Sigmoid colon (tissue), 4 donors: ENCODE results near the gene ABHD16A.

Experiments used
- EP300 ChIP-seq, 4 donors: sonication (generic); formaldehyde crosslinking; IDR thresholded peaks; one replicate each; pipeline ENCODE4 v1.6.1; 2017; ENCODE audit warnings: antibody characterized with exemption in 4 of 4
- TF ChIP-seq, protein P1 (sequence below), 4 experiments: fragments of 450-650 bp in 3 of 4; fragments of 200-600 bp in 1 of 4; IDR thresholded peaks; one replicate each; pipeline ENCODE4 v1.5.1; 2016 to 2019; ENCODE audit warnings: antibody characterized with exemption in 4 of 4, mild to moderate bottlenecking in 3 of 4, moderate library complexity in 2 of 4

DNA sequence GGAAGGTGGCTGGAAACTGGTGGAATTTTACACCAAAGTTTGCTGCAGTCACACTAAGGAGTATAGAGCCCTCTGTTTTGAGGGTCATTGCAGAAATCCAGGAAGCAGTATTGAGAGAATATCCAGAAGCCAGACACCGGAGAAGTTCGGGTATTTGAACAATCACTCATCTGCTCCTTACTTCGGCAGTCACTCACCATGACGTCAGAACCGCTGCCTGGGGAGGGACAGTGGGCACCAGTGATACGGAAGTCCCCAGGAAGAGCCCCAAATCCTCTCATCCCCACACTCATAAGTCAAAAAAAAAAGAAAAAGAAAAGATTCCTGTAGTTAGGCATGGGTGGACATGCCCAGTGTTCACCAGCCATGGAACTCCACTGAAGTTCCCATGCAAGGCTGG, 26.2 kb downstream of the ABHD16A start:
- TF ChIP-seq, protein P1, sequence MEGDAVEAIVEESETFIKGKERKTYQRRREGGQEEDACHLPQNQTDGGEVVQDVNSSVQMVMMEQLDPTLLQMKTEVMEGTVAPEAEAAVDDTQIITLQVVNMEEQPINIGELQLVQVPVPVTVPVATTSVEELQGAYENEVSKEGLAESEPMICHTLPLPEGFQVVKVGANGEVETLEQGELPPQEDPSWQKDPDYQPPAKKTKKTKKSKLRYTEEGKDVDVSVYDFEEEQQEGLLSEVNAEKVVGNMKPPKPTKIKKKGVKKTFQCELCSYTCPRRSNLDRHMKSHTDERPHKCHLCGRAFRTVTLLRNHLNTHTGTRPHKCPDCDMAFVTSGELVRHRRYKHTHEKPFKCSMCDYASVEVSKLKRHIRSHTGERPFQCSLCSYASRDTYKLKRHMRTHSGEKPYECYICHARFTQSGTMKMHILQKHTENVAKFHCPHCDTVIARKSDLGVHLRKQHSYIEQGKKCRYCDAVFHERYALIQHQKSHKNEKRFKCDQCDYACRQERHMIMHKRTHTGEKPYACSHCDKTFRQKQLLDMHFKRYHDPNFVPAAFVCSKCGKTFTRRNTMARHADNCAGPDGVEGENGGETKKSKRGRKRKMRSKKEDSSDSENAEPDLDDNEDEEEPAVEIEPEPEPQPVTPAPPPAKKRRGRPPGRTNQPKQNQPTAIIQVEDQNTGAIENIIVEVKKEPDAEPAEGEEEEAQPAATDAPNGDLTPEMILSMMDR (IDR thresholded peaks at IDR 0.05), result no peak
- no peak for TF ChIP-seq EP300 (IDR thresholded peaks at IDR 0.05)
